HG02588 (cell line): ENCODE results near the gene TEX48.

Experiments used
- ATAC-seq: cut with Tn5 transposase; IDR thresholded peaks from one replicate; pipeline ENCODE4 v1.9.1; 2021; ENCODE audit warnings: mild to moderate bottlenecking, moderate library complexity; ENCODE audit not compliant: unreplicated experiment

Gene TEX48

GRCh38 chr9:114669961-114670360 is 12.0 kb downstream of the TEX48 start:
- ATAC-seq, result no peak

GRCh38 chr9:114668146-114668545 is 13.8 kb downstream of the TEX48 start:
- no peak for ATAC-seq

GRCh38 chr9:114666851-114667250 is 15.1 kb downstream of the TEX48 start:
- no peak for ATAC-seq

GRCh38 chr9:114666401-114666800 is 15.6 kb downstream of the TEX48 start:
- ATAC-seq, result no peak

GRCh38 chr9:114664181-114664580 is 17.8 kb downstream of the TEX48 start:
- ATAC-seq, result no peak

GRCh38 chr9:114662081-114662989 is 19.7 kb downstream of the TEX48 start:
- peak; percentile 68 for ATAC-seq

- no peak for ATAC-seq
Measured at GRCh38 chr9:114657705-114658104, 24.3 kb downstream of the TEX48 start, which contains the start of gene TEX53. TSS of gene TEX53 (minus strand) at chr9:114657805. CDS start at chr9:114657774, 31 bp downstream.

GRCh38 chr9:114656301-114656700 is 25.7 kb downstream of the TEX48 start:
- no peak for ATAC-seq

- ATAC-seq, result no peak
Measured at GRCh38 chr9:114655689-114656088, 26.3 kb downstream of the TEX48 start.

- ATAC-seq, result no peak
Measured at GRCh38 chr9:114653556-114654159, 28.3 kb downstream of the TEX48 start.

GRCh38 chr9:114652776-114653555 is 29.0 kb downstream of the TEX48 start:
- ATAC-seq, result no peak

GRCh38 chr9:114643896-114644295 is 38.1 kb downstream of the TEX48 start:
- ATAC-seq, result no peak

- ATAC-seq, result no peak
Measured at GRCh38 chr9:114643001-114643400, 39.0 kb downstream of the TEX48 start.

GRCh38 chr9:114641967-114642366 is 40.0 kb downstream of the TEX48 start:
- ATAC-seq, result no peak

GRCh38 chr9:114638404-114638803 is 43.6 kb downstream of the TEX48 start:
- no peak for ATAC-seq

GRCh38 chr9:114634387-114634786 is 47.6 kb downstream of the TEX48 start:
- ATAC-seq, result no peak

- ATAC-seq, result no peak
Measured at GRCh38 chr9:114633438-114634089, 48.4 kb downstream of the TEX48 start.

- ATAC-seq, result no peak
Measured at GRCh38 chr9:114631166-114631565, 50.8 kb downstream of the TEX48 start.

- ATAC-seq, result no peak
Measured at GRCh38 chr9:114629563-114630090, 52.4 kb downstream of the TEX48 start.

- ATAC-seq, result no peak
Measured at GRCh38 chr9:114627553-114627952, 54.4 kb downstream of the TEX48 start.
